HEK293 (cell line): ENCODE data around the gene LIPA.

Experiments
- ZNF843 ChIP-seq: fragments of 450-650 bp; formaldehyde crosslinking; IDR thresholded peaks from 2 replicates; pipeline ENCODE4 v1.5.1; 2016; ENCODE audit warnings: missing biosample characterization, missing genetic modification characterization
- TF ChIP-seq, protein P1 (sequence below): fragments of 450-650 bp; formaldehyde crosslinking; IDR thresholded peaks from 2 replicates; pipeline ENCODE4 v1.5.1; 2016; ENCODE audit warnings: missing biosample characterization, missing genetic modification characterization

DNA sequence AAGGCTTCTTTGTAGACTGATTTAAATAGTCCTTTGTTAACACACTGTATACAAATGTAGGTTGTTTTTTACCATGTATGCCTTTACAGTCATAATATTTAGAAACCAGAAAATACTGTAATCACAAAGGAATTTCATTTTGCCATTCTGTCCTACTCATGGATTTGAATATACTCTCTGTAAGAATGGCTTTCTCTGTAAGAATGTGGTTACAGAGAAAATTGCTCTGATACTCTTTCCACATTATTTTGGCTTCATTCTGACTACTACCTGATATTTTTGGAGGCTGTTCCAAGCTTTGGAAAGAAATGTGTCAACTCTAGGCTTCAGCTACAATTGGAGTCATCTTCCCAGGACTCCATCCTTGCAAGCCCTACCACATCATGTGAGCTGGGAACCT lies 68.0 kb downstream of the LIPA start:
- TF ChIP-seq, protein P1, sequence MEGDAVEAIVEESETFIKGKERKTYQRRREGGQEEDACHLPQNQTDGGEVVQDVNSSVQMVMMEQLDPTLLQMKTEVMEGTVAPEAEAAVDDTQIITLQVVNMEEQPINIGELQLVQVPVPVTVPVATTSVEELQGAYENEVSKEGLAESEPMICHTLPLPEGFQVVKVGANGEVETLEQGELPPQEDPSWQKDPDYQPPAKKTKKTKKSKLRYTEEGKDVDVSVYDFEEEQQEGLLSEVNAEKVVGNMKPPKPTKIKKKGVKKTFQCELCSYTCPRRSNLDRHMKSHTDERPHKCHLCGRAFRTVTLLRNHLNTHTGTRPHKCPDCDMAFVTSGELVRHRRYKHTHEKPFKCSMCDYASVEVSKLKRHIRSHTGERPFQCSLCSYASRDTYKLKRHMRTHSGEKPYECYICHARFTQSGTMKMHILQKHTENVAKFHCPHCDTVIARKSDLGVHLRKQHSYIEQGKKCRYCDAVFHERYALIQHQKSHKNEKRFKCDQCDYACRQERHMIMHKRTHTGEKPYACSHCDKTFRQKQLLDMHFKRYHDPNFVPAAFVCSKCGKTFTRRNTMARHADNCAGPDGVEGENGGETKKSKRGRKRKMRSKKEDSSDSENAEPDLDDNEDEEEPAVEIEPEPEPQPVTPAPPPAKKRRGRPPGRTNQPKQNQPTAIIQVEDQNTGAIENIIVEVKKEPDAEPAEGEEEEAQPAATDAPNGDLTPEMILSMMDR (tag by site-specific recombination): no peak
- no peak for TF ChIP-seq ZNF843 (tag by site-specific recombination)
